Skeletal muscle satellite cell (primary cell): ENCODE results near the gene CDR2.

Experiments
- H3K27me3 ChIP-seq: 2 replicates; pipeline ENCODE4 v1.7.0; 2013; ENCODE audit warnings: low read length; ENCODE audit not compliant: control insufficient read depth, insufficient read depth
- H3K36me3 ChIP-seq: 2 replicates; pipeline ENCODE4 v1.7.0; 2013; ENCODE audit warnings: mild to moderate bottlenecking, control low read depth, low read length; ENCODE audit not compliant: insufficient read depth
- H3K4me1 ChIP-seq: 2 replicates; pipeline ENCODE4 v1.7.0; 2013; ENCODE audit warnings: low read length; ENCODE audit not compliant: control insufficient read depth, insufficient read depth
- H3K4me2 ChIP-seq: 2 replicates; pipeline ENCODE4 v1.7.0; 2013; ENCODE audit warnings: mild to moderate bottlenecking, low read length
- H3K4me3 ChIP-seq: 2 replicates; pipeline ENCODE4 v1.7.0; 2013; ENCODE audit warnings: low read length
- H3K9ac ChIP-seq: 2 replicates; pipeline ENCODE4 v1.7.0; 2013; ENCODE audit warnings: mild to moderate bottlenecking, low read depth, low read length, moderate library complexity
- H3K9me3 ChIP-seq: replicated peaks from 2 replicates; pipeline ENCODE4 v1.7.0; 2013; ENCODE audit warnings: mild to moderate bottlenecking, control low read depth, low read length

CDR2 gene

GRCh38 chr16:22296225-22297113 is 78.0 kb downstream of the CDR2 start:
- H3K4me2 ChIP-seq, result peak overlapping the region; percentile 84
- H3K36me3 ChIP-seq, result no peaks in the 10 kb centered on the region
- peak overlapping the region; percentile 69 for H3K9ac ChIP-seq
- peak overlapping the region; percentile 73 for H3K4me3 ChIP-seq
- no peaks in the 10 kb centered on the region for H3K27me3 ChIP-seq
- H3K9me3 ChIP-seq, result no peaks in the 10 kb centered on the region
- H3K4me1 ChIP-seq, result no peaks in the 10 kb centered on the region
